Activated naive CD4-positive, alpha-beta T cell treated with anti-CD3 and anti-CD28 coated beads, Interleukin-2, amount 10 ng/mL, durations not matched to agents 7 days and 5 days (primary cell): ENCODE results near the gene YKT6.

Source experiments
- CTCF ChIA-PET: fragments of 350-600 bp; sonication (Branson Sonifier 250); formaldehyde crosslinking; loops from one replicate; lab custom pipeline; 2021; ENCODE audit warnings: antibody characterized with exemption; lab: Charles Lee
- DNase-seq: peaks from one replicate; pipeline ENCODE4 v3.0.0-alpha.2; 2020
- H3K27ac Mint-ChIP-seq: one replicate; pipeline ENCODE4 v1.8.0; 2021; ENCODE audit warnings: mild to moderate bottlenecking, moderate library complexity, mixed read lengths
- H3K27me3 Mint-ChIP-seq: one replicate; pipeline ENCODE4 v1.8.0; 2021; ENCODE audit warnings: mild to moderate bottlenecking, mixed read lengths
- H3K36me3 Mint-ChIP-seq: one replicate; pipeline ENCODE4 v1.8.0; 2021; ENCODE audit warnings: mixed read lengths
- H3K4me1 Mint-ChIP-seq: one replicate; pipeline ENCODE4 v1.8.0; 2021; ENCODE audit warnings: mixed read lengths
- H3K4me3 Mint-ChIP-seq: one replicate; pipeline ENCODE4 v1.8.0; 2021; ENCODE audit warnings: mild to moderate bottlenecking, moderate library complexity, mixed read lengths
- H3K9me3 Mint-ChIP-seq: one replicate; pipeline ENCODE4 v1.8.0; 2021; ENCODE audit warnings: mixed read lengths

Gene YKT6

GRCh38 chr7:44223362-44224079, 22.7 kb downstream of the YKT6 start:
- Mint-ChIP-seq H3K9me3 (no peaks in the 10 kb centered on the region), H3K27ac (no peak overlapping the region), H3K27me3 (peaks cover 7% of the 10 kb centered on the region), H3K4me1 (no peaks in the 10 kb centered on the region), H3K4me3 (no peak overlapping the region), H3K36me3 (no peaks in the 10 kb centered on the region)
- no peak for DNase-seq
- CTCF ChIA-PET: no interaction called here

GRCh38 chr7:44224080-44224973, 23.5 kb downstream of the YKT6 start:
- H3K27ac Mint-ChIP-seq: no peak overlapping the region
- no peak for DNase-seq
- H3K9me3 Mint-ChIP-seq: no peaks in the 10 kb centered on the region
- H3K36me3 Mint-ChIP-seq: no peaks in the 10 kb centered on the region
- no peak overlapping the region for H3K4me3 Mint-ChIP-seq
- H3K4me1 Mint-ChIP-seq: no peaks in the 10 kb centered on the region
- H3K27me3 Mint-ChIP-seq: peaks cover 7% of the 10 kb centered on the region
- CTCF ChIA-PET: no interaction called here

- Mint-ChIP-seq H3K4me1 (no peaks in the 10 kb centered on the region), H3K36me3 (no peaks in the 10 kb centered on the region), H3K9me3 (no peaks in the 10 kb centered on the region), H3K4me3 (no peak overlapping the region), H3K27me3 (peaks cover 7% of the 10 kb centered on the region), H3K27ac (no peak overlapping the region)
- CTCF ChIA-PET: no interaction called here
- DNase-seq: no peak
Observed at GRCh38 chr7:44224974-44225565, 24.3 kb downstream of the YKT6 start.

- no peak for DNase-seq
- H3K9me3 Mint-ChIP-seq: no peaks in the 10 kb centered on the region
- CTCF ChIA-PET: no interaction called here
- no peak overlapping the region for H3K4me3 Mint-ChIP-seq
- no peaks in the 10 kb centered on the region for H3K4me1 Mint-ChIP-seq
- H3K27ac Mint-ChIP-seq: no peak overlapping the region
- no peaks in the 10 kb centered on the region for H3K36me3 Mint-ChIP-seq
- peaks cover 7% of the 10 kb centered on the region for H3K27me3 Mint-ChIP-seq
Observed at GRCh38 chr7:44225566-44226395, 25.0 kb downstream of the YKT6 start.

- peaks cover 7% of the 10 kb centered on the region for H3K27me3 Mint-ChIP-seq
- H3K27ac Mint-ChIP-seq: no peak overlapping the region
- no peak for DNase-seq
- CTCF ChIA-PET: no interaction called here
- H3K36me3 Mint-ChIP-seq: no peaks in the 10 kb centered on the region
- H3K4me3 Mint-ChIP-seq: no peak overlapping the region
- H3K9me3 Mint-ChIP-seq: no peaks in the 10 kb centered on the region
- no peaks in the 10 kb centered on the region for H3K4me1 Mint-ChIP-seq
Observed at GRCh38 chr7:44226396-44226753, 25.6 kb downstream of the YKT6 start.

- Mint-ChIP-seq H3K9me3 (no peaks in the 10 kb centered on the region), H3K27ac (no peak overlapping the region), H3K27me3 (peaks cover 7% of the 10 kb centered on the region), H3K36me3 (no peaks in the 10 kb centered on the region), H3K4me3 (no peak overlapping the region), H3K4me1 (no peaks in the 10 kb centered on the region)
- CTCF ChIA-PET: no interaction called here
- no peak for DNase-seq
Observed at GRCh38 chr7:44227911-44228310, 27.1 kb downstream of the YKT6 start.

- Mint-ChIP-seq H3K27me3 (peaks cover 7% of the 10 kb centered on the region), H3K27ac (no peak overlapping the region), H3K9me3 (no peaks in the 10 kb centered on the region), H3K4me1 (no peaks in the 10 kb centered on the region), H3K4me3 (no peak overlapping the region), H3K36me3 (no peaks in the 10 kb centered on the region)
- no peak for DNase-seq
- CTCF ChIA-PET: no interaction called here
Observed at GRCh38 chr7:44228571-44229350, 28.0 kb downstream of the YKT6 start.

GRCh38 chr7:44229546-44230105, 28.8 kb downstream of the YKT6 start:
- no peaks in the 10 kb centered on the region for H3K9me3 Mint-ChIP-seq
- H3K4me3 Mint-ChIP-seq: no peak overlapping the region
- H3K4me1 Mint-ChIP-seq: no peaks in the 10 kb centered on the region
- DNase-seq: no peak
- CTCF ChIA-PET: no interaction called here
- H3K27ac Mint-ChIP-seq: no peak overlapping the region
- no peaks in the 10 kb centered on the region for H3K36me3 Mint-ChIP-seq
- peaks cover 4% of the 10 kb centered on the region for H3K27me3 Mint-ChIP-seq

GRCh38 chr7:44230286-44230685, 29.5 kb downstream of the YKT6 start:
- no peaks in the 10 kb centered on the region for H3K4me1 Mint-ChIP-seq
- no peak overlapping the region for H3K27ac Mint-ChIP-seq
- CTCF ChIA-PET: interaction anchor here (0.9 kb wide), 1 partner anchor 11 kb away, joined by 3 read pairs; no protein-coding TSS in a partner anchor
- no peaks in the 10 kb centered on the region for H3K9me3 Mint-ChIP-seq
- no peak overlapping the region for H3K4me3 Mint-ChIP-seq
- H3K27me3 Mint-ChIP-seq: peaks cover 4% of the 10 kb centered on the region
- DNase-seq: no peak
- no peaks in the 10 kb centered on the region for H3K36me3 Mint-ChIP-seq

- H3K27me3 Mint-ChIP-seq: peaks cover under 1% of the 10 kb centered on the region
- no peak overlapping the region for H3K4me3 Mint-ChIP-seq
- no peaks in the 10 kb centered on the region for H3K4me1 Mint-ChIP-seq
- DNase-seq: no peak
- H3K27ac Mint-ChIP-seq: no peak overlapping the region
- H3K36me3 Mint-ChIP-seq: no peaks in the 10 kb centered on the region
- CTCF ChIA-PET: interaction anchor here (0.5 to 0.9 kb wide), 2 partner anchors 10 to 21 kb away, joined by 3 read pairs; no protein-coding TSS in a partner anchor
- no peaks in the 10 kb centered on the region for H3K9me3 Mint-ChIP-seq
Observed at GRCh38 chr7:44231088-44231487, 30.3 kb downstream of the YKT6 start.

GRCh38 chr7:44232396-44232795, 31.6 kb downstream of the YKT6 start:
- Mint-ChIP-seq H3K4me1 (no peaks in the 10 kb centered on the region), H3K27ac (no peak overlapping the region), H3K36me3 (no peaks in the 10 kb centered on the region), H3K4me3 (no peak overlapping the region), H3K9me3 (no peaks in the 10 kb centered on the region), H3K27me3 (no peaks in the 10 kb centered on the region)
- no peak for DNase-seq
- CTCF ChIA-PET: no interaction called here

GRCh38 chr7:44232901-44233715, 32.3 kb downstream of the YKT6 start:
- DNase-seq: no peak
- Mint-ChIP-seq H3K4me1 (no peaks in the 10 kb centered on the region), H3K27ac (no peak overlapping the region), H3K36me3 (no peaks in the 10 kb centered on the region), H3K9me3 (no peaks in the 10 kb centered on the region), H3K27me3 (no peaks in the 10 kb centered on the region), H3K4me3 (no peak overlapping the region)
- CTCF ChIA-PET: no interaction called here
